Heart left ventricle (tissue), 16 donors: ENCODE measurements around the gene LIPK. TPM values are rescaled to one million over a fixed set of nuclear protein-coding genes. Genes with fewer than 3 reads are reported as not detected.

Source experiments
- ATAC-seq, 4 donors: fragments of 200-7000 bp; cut with Tn5 transposase; one replicate each; pipeline ENCODE4 v1.9.1; 2020 to 2022; ENCODE audit warnings: moderate library complexity in 4 of 4, mild to moderate bottlenecking in 3 of 4, moderate number of reproducible peaks in 1 of 4
- DNase-seq, 5 donors: peaks; one replicate each; pipeline ENCODE4 v3.0.0-alpha.2; 2020
- H3K27ac ChIP-seq, 12 donors: fragments of 200-600 bp; sonication (generic) in 4 of 12; one replicate each; pipeline versions ENCODE4 v1.5.0 to v1.8.0; 2016 to 2022; ENCODE audit warnings: mild to moderate bottlenecking in 2 of 12
- H3K27me3 ChIP-seq, 9 donors: fragments of 200-600 bp; sonication (generic) in 2 of 9; one replicate each; pipeline versions ENCODE4 v1.5.1 to v1.8.0; 2016 to 2022; ENCODE audit warnings: mild to moderate bottlenecking in 3 of 9
- H3K36me3 ChIP-seq, 9 donors: fragments of 200-600 bp; sonication (generic) in 2 of 9; one replicate each; pipeline versions ENCODE4 v1.5.0 to v1.8.0; 2018 to 2022; ENCODE audit warnings: mild to moderate bottlenecking in 2 of 9
- H3K4me1 ChIP-seq, 12 donors: fragments of 200-600 bp; sonication (generic) in 4 of 12; one replicate each; pipeline versions ENCODE4 v1.5.0 to v1.8.0; 2016 to 2022; ENCODE audit warnings: mild to moderate bottlenecking in 3 of 12
- H3K4me3 ChIP-seq, 12 donors: fragments of 200-600 bp; sonication (generic) in 4 of 12; one replicate each; pipeline versions ENCODE4 v1.5.0 to v1.8.0; 2017 to 2022; ENCODE audit warnings: mild to moderate bottlenecking in 9 of 12, moderate library complexity in 4 of 12
- H3K9me3 ChIP-seq, 12 donors: fragments of 200-600 bp; sonication (generic) in 4 of 12; one replicate each; pipeline versions ENCODE4 v1.5.0 to v1.8.0; 2016 to 2022; ENCODE audit warnings: mild to moderate bottlenecking in 1 of 12
- POLR2A ChIP-seq, 2 donors: fragments of 450-650 bp; IDR thresholded peaks; one replicate each; pipeline ENCODE4 v1.6.1; 2017; ENCODE audit warnings: antibody characterized with exemption in 2 of 2, mild to moderate bottlenecking in 2 of 2, moderate library complexity in 2 of 2
- WGBS, 4 donors: extraction: QIAGEN DNeasy Blood & Tissue Kit in 2 of 4; methylation state at CpG; one replicate each; pipeline versions ENCODE4 v1.1.5 to v1.1.7; 2013 to 2018; 5-methylcytosine and 5-hydroxymethylcytosine counted together
- intact Hi-C, 10 donors: fragments of 100-400 bp; cut with DNase I; formaldehyde crosslinking; loops; one replicate each; pipeline versions ENCODE4 v1.11.1 to v1.14.2; 2022
- polyA plus RNA-seq, 2 donors: library from polyadenylated mRNA; stranded (reverse); fragments of 200-250 nt; gene quantifications; one replicate each; pipeline ENCODE4 v1.2.3, GENCODE V29; 2013
- total RNA-seq, 9 donors: library from RNA; depleted of rRNA in 2 of 9; stranded (reverse); fragments of >200 nt in 2 of 9; fragmentation: NEBNext Ultra II Directional in 3 of 9; extraction: Animal tissue kit (Norgen Biotek cat#: 25700) in 3 of 9; gene quantifications; one replicate each; pipeline versions ENCODE4 v1.1.0 to v1.2.4, GENCODE V29; 2016 to 2023
- TF ChIP-seq, protein P1 (sequence below), 12 donors: fragments of 200-600 bp; sonication (generic) in 4 of 12; IDR thresholded peaks; one replicate each; pipeline versions ENCODE4 v1.5.0 to v1.8.0; 2018 to 2022; ENCODE audit warnings: antibody characterized with exemption in 12 of 12, mild to moderate bottlenecking in 5 of 12
- donor health status: ischemic (EF 13 %, LVEDD 7.1; RV severe dilation, severe dysfunction).
- donor health status: healthy with polysubstance abuse.
- donor health status: DM: no; HTN: yes; CAD: no.
- donor health status: DM: no; HTN: no; CAD: no.
- donor health status: ischemic (EF 25% LVEDD 6.9; RV normal size, moderate dysfunction).
- donor health status: ischemic (EF 25% LVEDD 5.7; RV mildly dilated, moderate dysfunction).
- donor health status: healthy.
- donor health status: DM: yes; HTN: yes; CAD: no.
- donor health status: ischemic (EF 35%, LVEDD 5.7; RV mildly dilated, moderate dysfunction).
- donor health status: nonischemic (EF 11% LVEDD 7.7; RV severe dilation, severe dysfunction).
- donor health status: DM: yes; HTN: yes; CAD: no.
- donor health status: PGD.
- donor health status: ischemic (EF 29% LVEDD 5.4; RV normal size, mild dysfunction).
- donor health status: nonischemic (EF 23%, LVEDD 6.1; RV moderate dilation, normal function).

LIPK gene
- total and polyA plus RNA-seq, 11 donors, result not detected

DNA sequence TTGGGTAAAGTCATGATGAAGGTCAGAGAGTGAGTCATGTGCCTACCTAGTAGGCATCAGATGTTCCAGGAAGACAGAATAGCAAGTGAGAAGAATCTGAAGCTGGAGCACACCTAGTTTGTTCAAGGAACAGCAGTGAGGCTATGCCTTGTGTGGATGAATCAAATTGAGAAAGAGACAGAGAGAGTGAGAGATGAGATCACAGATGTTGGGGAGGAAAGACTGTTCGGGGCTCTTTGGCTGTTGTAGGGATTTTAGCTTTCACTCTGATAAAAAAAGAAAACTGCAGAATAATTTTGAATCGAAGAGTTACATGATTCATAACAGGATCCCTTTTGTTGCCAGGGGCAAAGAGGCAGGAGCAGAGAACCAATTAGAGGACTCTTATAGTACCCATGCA lies 35.6 kb upstream of the LIPK start:
- TF ChIP-seq, protein P1, sequence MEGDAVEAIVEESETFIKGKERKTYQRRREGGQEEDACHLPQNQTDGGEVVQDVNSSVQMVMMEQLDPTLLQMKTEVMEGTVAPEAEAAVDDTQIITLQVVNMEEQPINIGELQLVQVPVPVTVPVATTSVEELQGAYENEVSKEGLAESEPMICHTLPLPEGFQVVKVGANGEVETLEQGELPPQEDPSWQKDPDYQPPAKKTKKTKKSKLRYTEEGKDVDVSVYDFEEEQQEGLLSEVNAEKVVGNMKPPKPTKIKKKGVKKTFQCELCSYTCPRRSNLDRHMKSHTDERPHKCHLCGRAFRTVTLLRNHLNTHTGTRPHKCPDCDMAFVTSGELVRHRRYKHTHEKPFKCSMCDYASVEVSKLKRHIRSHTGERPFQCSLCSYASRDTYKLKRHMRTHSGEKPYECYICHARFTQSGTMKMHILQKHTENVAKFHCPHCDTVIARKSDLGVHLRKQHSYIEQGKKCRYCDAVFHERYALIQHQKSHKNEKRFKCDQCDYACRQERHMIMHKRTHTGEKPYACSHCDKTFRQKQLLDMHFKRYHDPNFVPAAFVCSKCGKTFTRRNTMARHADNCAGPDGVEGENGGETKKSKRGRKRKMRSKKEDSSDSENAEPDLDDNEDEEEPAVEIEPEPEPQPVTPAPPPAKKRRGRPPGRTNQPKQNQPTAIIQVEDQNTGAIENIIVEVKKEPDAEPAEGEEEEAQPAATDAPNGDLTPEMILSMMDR (IDR thresholded peaks at IDR 0.05), result no peak
- TF ChIP-seq POLR2A (IDR thresholded peaks at IDR 0.05), result no peak
- 66 to 82% (median 77%) methylated on average over 2 of the region's 2 CpGs for WGBS, 4 donors
- intact Hi-C loops, result no loop called here
- Histone ChIP-seq H3K27ac (no peak overlapping the region), H3K4me3 (no peak overlapping the region), H3K4me1 (no peaks in the 10 kb centered on the region), H3K9me3 (no peaks in the 10 kb centered on the region), H3K27me3 (peaks cover 0 to 7% (median 0%) of the 10 kb centered on the region in 9 donors), H3K36me3 (no peaks in the 10 kb centered on the region)
- DNase-seq (no peak), ATAC-seq (no peak)

DNA sequence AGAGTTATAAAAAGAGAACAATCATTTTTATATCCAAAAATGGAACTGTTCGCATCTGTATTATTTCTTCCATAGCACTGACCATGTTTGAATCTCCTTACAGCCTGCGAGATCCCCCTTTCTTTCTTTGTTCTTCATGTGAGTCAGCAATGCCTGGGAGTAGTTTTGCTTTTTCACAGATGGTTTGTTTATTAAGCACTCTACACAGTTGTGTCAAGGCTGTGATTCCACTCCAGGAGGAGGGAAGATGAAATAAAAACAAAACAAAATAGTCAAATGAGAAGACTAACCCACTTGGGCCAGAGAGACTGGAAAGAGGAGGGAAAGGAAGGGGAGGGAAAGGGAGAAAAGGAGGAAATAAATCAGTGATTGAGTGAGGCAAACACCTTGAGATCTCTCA lies 34.0 kb upstream of the LIPK start:
- Histone ChIP-seq H3K9me3 (no peaks in the 10 kb centered on the region), H3K27me3 (peaks cover 0 to 7% (median 0%) of the 10 kb centered on the region in 9 donors), H3K4me1 (no peaks in the 10 kb centered on the region), H3K36me3 (no peaks in the 10 kb centered on the region), H3K27ac (no peak overlapping the region), H3K4me3 (no peak overlapping the region)
- intact Hi-C loops, result no loop called here
- DNase-seq (no peak), ATAC-seq (no peak)
- no peak for TF ChIP-seq POLR2A (IDR thresholded peaks at IDR 0.05)
- TF ChIP-seq, protein P1 (IDR thresholded peaks at IDR 0.05), result no peak
- WGBS, 4 donors, result 84 to 92% (median 86%) methylated on average over 2 of the region's 2 CpGs

DNA sequence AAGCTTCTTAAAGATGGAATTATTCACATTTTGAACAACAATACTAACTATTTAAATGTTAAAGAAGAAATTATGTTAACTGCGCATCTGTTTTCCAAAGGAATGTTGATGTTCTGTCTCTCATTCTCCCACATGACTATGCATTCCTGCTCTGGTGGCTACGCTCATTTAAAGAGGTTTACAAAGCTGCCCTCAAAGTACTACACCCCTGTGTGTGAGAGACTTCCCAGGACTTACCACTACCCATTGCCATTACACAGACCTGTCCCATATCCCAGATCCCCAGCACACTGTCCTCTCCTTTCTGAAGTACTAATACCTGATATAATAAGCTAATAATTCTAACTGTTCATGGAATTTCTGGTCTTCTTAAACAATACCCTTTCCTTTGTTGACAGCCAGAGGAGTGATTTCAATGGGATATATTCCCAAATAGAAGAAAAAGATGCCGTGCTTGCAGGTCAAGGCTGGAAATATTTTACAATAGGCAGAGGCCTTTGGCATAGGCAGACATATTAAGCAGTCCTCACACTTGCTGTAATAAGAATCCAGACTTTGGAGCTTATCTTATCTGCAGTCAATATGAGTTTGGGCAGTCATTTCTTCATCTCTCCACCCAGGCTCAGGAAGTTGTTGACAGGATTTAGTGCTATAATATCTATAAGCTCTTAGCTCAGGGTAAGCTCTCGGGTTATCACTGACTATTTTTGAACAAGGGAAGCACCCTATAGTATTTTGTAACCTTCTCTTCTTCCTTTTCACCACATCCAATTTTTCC lies 29.6 kb upstream of the LIPK start:
- WGBS, 4 donors, result 39 to 49% (median 40%) methylated on average over 4 of the region's 4 CpGs
- Histone ChIP-seq H3K9me3 (no peaks in the 10 kb centered on the region), H3K4me3 (no peak overlapping the region), H3K36me3 (no peaks in the 10 kb centered on the region), H3K4me1 (no peaks in the 10 kb centered on the region), H3K27me3 (peaks cover 0 to 13% (median 0%) of the 10 kb centered on the region in 9 donors), H3K27ac (no peak overlapping the region)
- no peak for ATAC-seq
- TF ChIP-seq, protein P1 (IDR thresholded peaks at IDR 0.05), result no peak
- TF ChIP-seq POLR2A (IDR thresholded peaks at IDR 0.05), result no peak
- DNase-seq, result no peak
- intact Hi-C loops, result no loop called here

GRCh38 chr10:88680958-88681357 lies 25.1 kb upstream of the LIPK start:
- no peak for TF ChIP-seq POLR2A (IDR thresholded peaks at IDR 0.05)
- TF ChIP-seq, protein P1 (IDR thresholded peaks at IDR 0.05), result no peak
- no peak overlapping the region for H3K27ac ChIP-seq
- no peaks in the 10 kb centered on the region for H3K36me3 ChIP-seq
- no peak overlapping the region for H3K4me3 ChIP-seq
- intact Hi-C loops, result no loop called here
- ATAC-seq (no peak), DNase-seq (no peak)
- H3K9me3 ChIP-seq, result no peaks in the 10 kb centered on the region
- WGBS, 4 donors, result 85 to 90% (median 87%) methylated on average over 4 of the region's 4 CpGs
- H3K27me3 ChIP-seq, result peaks cover 0 to 12% (median 0%) of the 10 kb centered on the region in 9 donors
- no peaks in the 10 kb centered on the region for H3K4me1 ChIP-seq
